Measurements from ENCODE around the gene CCT8L2.
"Not testable (repeated sequence)": the region's sequence is repeated elsewhere in the genome, so short reads cannot be mapped to it uniquely, and the experiment has no call there.

Gene CCT8L2

DNA sequence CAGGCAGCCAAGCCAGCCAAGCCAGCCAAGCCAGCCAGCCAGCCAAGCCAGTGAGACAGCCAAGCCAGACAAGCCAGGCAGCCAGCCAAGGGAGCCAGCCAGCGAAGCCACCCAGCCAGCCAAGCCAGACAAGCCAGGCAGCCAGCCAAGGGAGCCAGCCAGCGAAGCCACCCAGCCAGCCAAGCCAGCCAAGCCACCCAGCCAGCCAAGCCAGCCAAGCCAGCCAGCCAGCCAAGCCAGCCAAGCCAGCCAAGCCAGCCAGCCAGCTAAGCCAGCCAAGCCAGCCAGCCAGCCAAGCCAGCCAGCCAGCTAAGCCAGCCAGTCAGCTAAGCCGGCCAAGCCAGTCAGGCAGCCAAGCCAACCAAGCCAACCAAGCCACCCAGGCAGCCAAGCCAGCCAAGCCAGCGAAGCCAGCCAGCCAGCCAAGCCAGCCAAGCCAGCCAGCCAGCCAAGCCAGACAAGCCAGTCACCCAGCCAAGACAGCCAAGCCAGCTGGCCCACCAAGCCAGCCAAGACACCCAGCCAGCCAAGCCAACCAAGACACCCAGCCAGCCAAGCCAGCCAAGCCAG is 34.1 kb downstream of the CCT8L2 start:
- not testable (repeated sequence) for H4K91ac ChIP-seq (ENCODE audit: low read depth, low read length, poor library complexity); H2BK15ac ChIP-seq (ENCODE audit: low read length); H3K23ac ChIP-seq (ENCODE audit: low read depth, low read length, poor library complexity); H2BK120ac ChIP-seq (ENCODE audit: low read depth, low read length); H3K9ac ChIP-seq (ENCODE audit: low read depth, low read length, poor library complexity); H3K9me3 ChIP-seq (replicated peaks in 1 of 2; ENCODE audit: control insufficient read depth in 2 of 2, insufficient read depth in 1 of 2, low read depth in 1 of 2, low read length in 2 of 2); H3K4me3 ChIP-seq (ENCODE audit: low read length in 2 of 2); H3K4ac ChIP-seq (ENCODE audit: low read length); DNase-seq (ENCODE audit: low spot score); H3K27me3 ChIP-seq (ENCODE audit: control insufficient read depth in 3 of 3, insufficient read depth in 3 of 3, low read depth in 1 of 3, low read length in 3 of 3); H2BK12ac ChIP-seq (ENCODE audit: low read length); H4K8ac ChIP-seq (ENCODE audit: low read depth, low read length); H3K18ac ChIP-seq (ENCODE audit: low read length); H2AK5ac ChIP-seq (ENCODE audit: low read depth, low read length); H3K4me2 ChIP-seq (ENCODE audit: insufficient read depth, low read length, poor library complexity, severe bottlenecking); H2AFZ ChIP-seq (ENCODE audit: low read length); H3K4me1 ChIP-seq (ENCODE audit: control insufficient read depth in 2 of 2, insufficient read depth in 1 of 2, low read depth in 1 of 2, low read length in 2 of 2); H3K27ac ChIP-seq (replicated peaks; ENCODE audit: low read length); H3K79me1 ChIP-seq (ENCODE audit: low read depth, low read length); H2BK5ac ChIP-seq (ENCODE audit: low read length); H3K36me3 ChIP-seq (replicated peaks in 1 of 2; ENCODE audit: control insufficient read depth in 2 of 2, insufficient read depth in 2 of 2, low read length in 2 of 2); H3K14ac ChIP-seq (ENCODE audit: low read length)
- WGBS, 2 donors (ENCODE audit: extremely low coverage in 2 of 2, insufficient read length in 2 of 2, insufficient replicate concordance in 1 of 2), result no CpG with 5 or more reads among the region's 4 CpGs

- H4K91ac ChIP-seq (ENCODE audit: low read depth, low read length, poor library complexity); H3K79me1 ChIP-seq (ENCODE audit: low read depth, low read length); H2AK5ac ChIP-seq (ENCODE audit: low read depth, low read length); H3K4me2 ChIP-seq (ENCODE audit: insufficient read depth, low read length, poor library complexity, severe bottlenecking); H2AFZ ChIP-seq (ENCODE audit: low read length); H3K9ac ChIP-seq (ENCODE audit: low read depth, low read length, poor library complexity); H2BK5ac ChIP-seq (ENCODE audit: low read length); H3K36me3 ChIP-seq (replicated peaks in 1 of 2; ENCODE audit: control insufficient read depth in 2 of 2, insufficient read depth in 2 of 2, low read length in 2 of 2); H3K4me1 ChIP-seq (ENCODE audit: control insufficient read depth in 2 of 2, insufficient read depth in 1 of 2, low read depth in 1 of 2, low read length in 2 of 2); DNase-seq (ENCODE audit: low spot score); H3K23ac ChIP-seq (ENCODE audit: low read depth, low read length, poor library complexity); H2BK12ac ChIP-seq (ENCODE audit: low read length); H3K4ac ChIP-seq (ENCODE audit: low read length); H3K9me3 ChIP-seq (replicated peaks in 1 of 2; ENCODE audit: control insufficient read depth in 2 of 2, insufficient read depth in 1 of 2, low read depth in 1 of 2, low read length in 2 of 2); H2BK15ac ChIP-seq (ENCODE audit: low read length); H3K18ac ChIP-seq (ENCODE audit: low read length); H3K27ac ChIP-seq (replicated peaks; ENCODE audit: low read length); H4K8ac ChIP-seq (ENCODE audit: low read depth, low read length); H2BK120ac ChIP-seq (ENCODE audit: low read depth, low read length); H3K4me3 ChIP-seq (ENCODE audit: low read length in 2 of 2); H3K14ac ChIP-seq (ENCODE audit: low read length); H3K27me3 ChIP-seq (ENCODE audit: control insufficient read depth in 3 of 3, insufficient read depth in 3 of 3, low read depth in 1 of 3, low read length in 3 of 3): not testable (repeated sequence)
- WGBS, 2 donors (ENCODE audit: extremely low coverage in 2 of 2, insufficient read length in 2 of 2, insufficient replicate concordance in 1 of 2), result no CpG with 5 or more reads among the region's 13 CpGs
These were observed 35.1 kb downstream of the CCT8L2 start for GRCh38 chr22:16557511-16557910.

DNA sequence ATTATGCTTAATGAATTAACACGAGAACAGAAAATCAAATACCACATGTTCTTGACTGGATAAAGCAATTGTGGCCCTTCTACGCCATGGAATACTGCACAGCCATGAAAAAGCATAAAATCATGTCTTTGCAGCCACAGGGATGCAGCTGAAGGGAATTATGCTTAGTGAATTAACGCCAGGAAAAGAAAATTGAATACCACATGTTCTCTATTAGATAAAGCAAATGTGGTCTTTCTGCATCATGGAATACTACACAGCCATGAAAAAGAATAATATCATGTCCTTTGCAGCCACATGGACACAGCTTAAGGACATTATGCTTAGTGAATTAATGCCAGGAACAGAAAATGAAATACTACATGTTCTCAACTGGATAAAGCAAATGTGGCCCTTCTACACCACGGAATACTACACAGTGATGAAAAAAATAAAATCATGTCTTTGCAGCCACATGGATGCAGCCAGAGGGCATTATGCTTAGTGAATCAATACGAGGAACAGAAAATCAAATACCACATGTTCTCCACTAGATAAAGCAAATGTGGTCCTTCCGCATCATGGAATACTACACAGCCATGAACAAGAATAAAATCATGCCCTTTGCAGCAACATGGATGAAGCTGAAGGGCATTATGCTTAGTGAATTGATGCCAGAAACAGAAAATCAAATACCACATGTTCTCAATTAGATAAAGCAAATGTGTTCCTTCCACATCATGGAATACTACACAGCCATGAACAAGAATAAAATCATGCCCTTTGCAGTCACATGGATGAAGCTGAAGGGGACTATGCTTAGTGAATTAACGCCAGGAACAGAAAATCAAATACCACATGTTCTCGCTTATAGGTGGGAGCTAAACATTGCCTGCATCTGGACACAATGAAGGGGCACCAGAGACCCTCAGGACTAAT is 37.3 kb downstream of the CCT8L2 start:
- not testable (repeated sequence) for H3K4me1 ChIP-seq (ENCODE audit: control insufficient read depth in 2 of 2, insufficient read depth in 1 of 2, low read depth in 1 of 2, low read length in 2 of 2); H3K18ac ChIP-seq (ENCODE audit: low read length); H3K14ac ChIP-seq (ENCODE audit: low read length); H2BK15ac ChIP-seq (ENCODE audit: low read length); H3K4me2 ChIP-seq (ENCODE audit: insufficient read depth, low read length, poor library complexity, severe bottlenecking); H3K4ac ChIP-seq (ENCODE audit: low read length); H2BK5ac ChIP-seq (ENCODE audit: low read length); H3K36me3 ChIP-seq (replicated peaks in 1 of 2; ENCODE audit: control insufficient read depth in 2 of 2, insufficient read depth in 2 of 2, low read length in 2 of 2); H2BK120ac ChIP-seq (ENCODE audit: low read depth, low read length); H3K27ac ChIP-seq (replicated peaks; ENCODE audit: low read length); H4K91ac ChIP-seq (ENCODE audit: low read depth, low read length, poor library complexity); H3K9me3 ChIP-seq (replicated peaks in 1 of 2; ENCODE audit: control insufficient read depth in 2 of 2, insufficient read depth in 1 of 2, low read depth in 1 of 2, low read length in 2 of 2); H3K4me3 ChIP-seq (ENCODE audit: low read length in 2 of 2); H2BK12ac ChIP-seq (ENCODE audit: low read length); H4K8ac ChIP-seq (ENCODE audit: low read depth, low read length); H2AK5ac ChIP-seq (ENCODE audit: low read depth, low read length); H3K23ac ChIP-seq (ENCODE audit: low read depth, low read length, poor library complexity); H2AFZ ChIP-seq (ENCODE audit: low read length); H3K9ac ChIP-seq (ENCODE audit: low read depth, low read length, poor library complexity); H3K79me1 ChIP-seq (ENCODE audit: low read depth, low read length); H3K27me3 ChIP-seq (ENCODE audit: control insufficient read depth in 3 of 3, insufficient read depth in 3 of 3, low read depth in 1 of 3, low read length in 3 of 3); DNase-seq (ENCODE audit: low spot score)
- WGBS, 2 donors (ENCODE audit: extremely low coverage in 2 of 2, insufficient read length in 2 of 2, insufficient replicate concordance in 1 of 2), result no CpG with 5 or more reads among the region's 8 CpGs

DNA sequence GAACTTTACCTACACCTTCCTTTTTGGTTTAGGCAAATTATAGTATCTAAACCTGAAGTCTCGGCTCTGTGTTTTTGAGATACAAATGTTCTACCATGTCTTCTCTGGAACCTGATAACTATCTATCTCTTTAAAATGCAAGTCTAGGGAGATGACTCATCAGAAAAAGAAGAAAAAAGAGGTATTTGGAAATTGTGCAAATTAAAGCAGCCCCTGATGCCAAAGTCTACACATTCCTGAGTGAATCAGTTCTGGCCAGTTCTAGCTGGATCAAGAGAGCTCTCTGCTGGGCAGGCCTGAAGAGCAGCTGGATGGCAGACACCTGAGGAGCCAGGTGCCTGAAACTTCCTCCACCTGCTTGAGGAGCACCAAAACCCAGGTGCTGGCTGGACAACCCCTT is 49.3 kb downstream of the CCT8L2 start:
- no CpG with 5 or more reads among the region's 1 CpG for WGBS, 2 donors (ENCODE audit: extremely low coverage in 2 of 2, insufficient read length in 2 of 2, insufficient replicate concordance in 1 of 2)
- not testable (repeated sequence) for H3K79me1 ChIP-seq (ENCODE audit: low read depth, low read length); H3K4ac ChIP-seq (ENCODE audit: low read length); H3K4me2 ChIP-seq (ENCODE audit: insufficient read depth, low read length, poor library complexity, severe bottlenecking); H2BK5ac ChIP-seq (ENCODE audit: low read length); DNase-seq (ENCODE audit: low spot score); H3K27ac ChIP-seq (replicated peaks; ENCODE audit: low read length); H2AFZ ChIP-seq (ENCODE audit: low read length); H2BK120ac ChIP-seq (ENCODE audit: low read depth, low read length); H4K8ac ChIP-seq (ENCODE audit: low read depth, low read length); H4K91ac ChIP-seq (ENCODE audit: low read depth, low read length, poor library complexity); H3K4me3 ChIP-seq (ENCODE audit: low read length in 2 of 2); H3K9me3 ChIP-seq (replicated peaks in 1 of 2; ENCODE audit: control insufficient read depth in 2 of 2, insufficient read depth in 1 of 2, low read depth in 1 of 2, low read length in 2 of 2); H3K18ac ChIP-seq (ENCODE audit: low read length); H3K23ac ChIP-seq (ENCODE audit: low read depth, low read length, poor library complexity); H3K36me3 ChIP-seq (replicated peaks in 1 of 2; ENCODE audit: control insufficient read depth in 2 of 2, insufficient read depth in 2 of 2, low read length in 2 of 2); H3K9ac ChIP-seq (ENCODE audit: low read depth, low read length, poor library complexity); H2BK15ac ChIP-seq (ENCODE audit: low read length); H2AK5ac ChIP-seq (ENCODE audit: low read depth, low read length); H2BK12ac ChIP-seq (ENCODE audit: low read length); H3K14ac ChIP-seq (ENCODE audit: low read length); H3K4me1 ChIP-seq (ENCODE audit: control insufficient read depth in 2 of 2, insufficient read depth in 1 of 2, low read depth in 1 of 2, low read length in 2 of 2); H3K27me3 ChIP-seq (ENCODE audit: control insufficient read depth in 3 of 3, insufficient read depth in 3 of 3, low read depth in 1 of 3, low read length in 3 of 3)
